ENCODE data around the gene CCDC50. TPM values are rescaled to one million over a fixed set of nuclear protein-coding genes. Genes with fewer than 3 reads are reported as not detected.

Gene CCDC50
- total RNA-seq, 4 donors from 2014 or later, result 68.1 to 201 (median 106) TPM

- no peaks in the 10 kb centered on the region for H3K27me3 ChIP-seq
- H3K27ac ChIP-seq, result peak overlapping the region in 1 of 4 donors; percentile 20
- DNase-seq, result no peak
- no peaks in the 10 kb centered on the region for H3K9me3 ChIP-seq
- H3K4me1 ChIP-seq, result no peaks in the 10 kb centered on the region
- TF ChIP-seq CTCF (IDR thresholded peaks at IDR 0.05) (no peak), POLR2A (IDR thresholded peaks at IDR 0.05) (no peak)
- H3K4me3 ChIP-seq, result no peak overlapping the region
- peaks cover 0 to 31% (median 0%) of the 10 kb centered on the region in 3 donors for H3K36me3 ChIP-seq
These were observed 42.9 kb downstream of the CCDC50 start for GRCh38 chr3:191372122-191372521.

DNA sequence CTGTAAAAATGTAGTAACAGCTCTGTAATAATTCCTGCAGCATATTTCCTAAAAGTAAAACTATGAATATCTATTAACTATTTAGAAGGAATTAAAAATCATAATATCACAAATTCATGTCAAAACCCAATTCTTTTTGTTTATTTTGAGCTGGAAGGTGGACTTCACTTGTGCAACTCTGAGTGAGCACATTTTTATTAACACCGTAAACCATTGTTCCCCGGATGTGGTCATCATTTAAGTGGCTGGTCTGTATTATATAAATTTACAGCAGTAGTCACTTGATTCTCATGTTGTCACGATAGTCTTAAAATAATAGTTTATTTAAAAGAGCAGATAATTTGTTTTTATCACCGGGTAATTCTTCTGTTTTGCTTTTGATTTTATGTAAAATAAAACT is 44.1 kb downstream of the CCDC50 start:
- Histone ChIP-seq H3K36me3 (peaks cover 0 to 31% (median 0%) of the 10 kb centered on the region in 3 donors), H3K9me3 (no peaks in the 10 kb centered on the region), H3K27me3 (no peaks in the 10 kb centered on the region), H3K4me3 (no peak overlapping the region), H3K27ac (no peak overlapping the region), H3K4me1 (no peaks in the 10 kb centered on the region)
- DNase-seq, result no peak
- no peak for TF ChIP-seq CTCF (IDR thresholded peaks at IDR 0.05)
- TF ChIP-seq POLR2A (IDR thresholded peaks at IDR 0.05), result no peak

- Histone ChIP-seq H3K27me3 (no peaks in the 10 kb centered on the region), H3K4me1 (no peaks in the 10 kb centered on the region), H3K4me3 (no peak overlapping the region), H3K27ac (peak overlapping the region in 2 of 4 donors; percentile 26 to 28), H3K9me3 (no peaks in the 10 kb centered on the region), H3K36me3 (peaks cover 0 to 32% (median 0%) of the 10 kb centered on the region in 3 donors)
- DNase-seq, result no peak
- no peak for TF ChIP-seq CTCF (IDR thresholded peaks at IDR 0.05)
- TF ChIP-seq POLR2A (IDR thresholded peaks at IDR 0.05), result no peak
These were observed 47.4 kb downstream of the CCDC50 start for GRCh38 chr3:191376516-191377141.

DNA sequence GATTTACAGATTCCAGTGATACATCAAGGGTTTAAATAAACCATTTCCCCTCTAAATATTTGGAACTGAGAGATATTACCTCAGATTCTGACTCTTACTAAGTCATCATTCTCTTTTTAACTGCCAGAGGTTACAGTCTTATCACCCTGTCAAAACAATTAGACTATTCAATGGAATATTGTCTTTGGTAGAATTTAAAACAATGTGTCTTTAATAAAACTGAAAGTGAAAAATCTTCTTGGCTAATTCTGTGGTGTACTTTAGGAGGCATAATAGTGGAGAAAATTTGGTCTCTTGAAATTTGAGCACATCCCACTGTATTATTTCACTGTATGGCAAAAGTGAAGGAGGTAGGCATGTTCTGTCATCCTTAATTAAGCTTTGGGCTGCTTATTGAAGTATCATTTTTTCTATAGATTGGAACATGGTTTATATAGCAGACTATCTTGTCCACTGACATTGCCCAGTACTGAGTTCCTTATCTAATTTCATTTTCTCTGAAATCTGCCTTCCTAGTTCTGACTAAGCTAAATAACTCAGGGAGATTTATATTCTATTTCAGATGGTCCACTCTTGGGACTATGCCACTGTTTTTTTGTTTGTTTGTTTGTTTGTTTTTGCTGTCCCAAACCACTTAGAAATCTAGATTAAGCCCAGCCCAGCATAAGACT is 49.1 kb downstream of the CCDC50 start:
- no peak overlapping the region for H3K27ac ChIP-seq
- no peak for DNase-seq
- no peak overlapping the region for H3K4me3 ChIP-seq
- H3K36me3 ChIP-seq, result peaks cover 0 to 43% (median 0%) of the 10 kb centered on the region in 3 donors
- H3K4me1 ChIP-seq, result no peaks in the 10 kb centered on the region
- H3K9me3 ChIP-seq, result no peaks in the 10 kb centered on the region
- no peaks in the 10 kb centered on the region for H3K27me3 ChIP-seq
- TF ChIP-seq POLR2A (IDR thresholded peaks at IDR 0.05), result no peak
- TF ChIP-seq CTCF (IDR thresholded peaks at IDR 0.05), result no peak

DNA sequence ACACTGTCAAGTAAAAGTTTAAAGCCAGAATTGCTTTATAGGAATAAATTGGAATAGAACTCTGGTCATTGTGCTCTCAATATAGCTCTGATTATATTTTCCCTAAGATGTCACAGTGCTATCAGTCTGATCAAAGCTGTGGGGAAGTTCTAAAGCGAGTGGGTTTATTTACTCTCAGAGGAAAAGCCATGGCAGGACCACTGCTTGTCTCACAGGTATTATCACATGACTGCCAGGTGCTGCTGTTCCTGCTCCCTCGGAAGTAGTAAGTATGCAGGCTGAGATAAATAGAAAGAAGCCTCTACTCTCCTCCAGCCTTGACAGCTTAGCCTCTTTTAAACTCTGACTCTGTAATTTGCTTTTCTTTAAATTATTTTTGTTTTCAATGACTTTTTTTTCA is 50.3 kb downstream of the CCDC50 start:
- TF ChIP-seq POLR2A (IDR thresholded peaks at IDR 0.05) (no peak), CTCF (IDR thresholded peaks at IDR 0.05) (no peak)
- Histone ChIP-seq H3K4me1 (no peaks in the 10 kb centered on the region), H3K4me3 (no peak overlapping the region), H3K27me3 (no peaks in the 10 kb centered on the region), H3K36me3 (peaks cover 0 to 43% (median 0%) of the 10 kb centered on the region in 3 donors), H3K27ac (peak overlapping the region in 1 of 4 donors; percentile 51), H3K9me3 (no peaks in the 10 kb centered on the region)
- DNase-seq, result peak in 1 of 3 donors; percentile 61
